GM12873 (cell line): Measurements from ENCODE around the gene TUBG1.

ENCODE experiments used
- CTCF ChIP-seq: IDR thresholded peaks from 2 replicates; pipeline ENCODE4 v1.5.1; 2012; ENCODE audit warnings: low read depth, mild to moderate bottlenecking, moderate library complexity, low read length, control low read depth; ENCODE audit not compliant: insufficient read depth; ENCODE audit errors: missing control alignments

TUBG1 gene

GRCh38 chr17:42584880-42585279 is 24.6 kb upstream of the TUBG1 start:
- no peak for TF ChIP-seq CTCF

- TF ChIP-seq CTCF: no peak
Observed at GRCh38 chr17:42585353-42585752, 24.1 kb upstream of the TUBG1 start.

- TF ChIP-seq CTCF: no peak
Observed at GRCh38 chr17:42586514-42587230, 22.8 kb upstream of the TUBG1 start.

GRCh38 chr17:42590886-42591285 is 18.6 kb upstream of the TUBG1 start:
- no peak for TF ChIP-seq CTCF

GRCh38 chr17:42591411-42591810 is 18.1 kb upstream of the TUBG1 start:
- TF ChIP-seq CTCF: no peak

- no peak for TF ChIP-seq CTCF
Observed at GRCh38 chr17:42596386-42596785, 13.1 kb upstream of the TUBG1 start.

- no peak for TF ChIP-seq CTCF
Observed at GRCh38 chr17:42598905-42599304, 10.6 kb upstream of the TUBG1 start.
